GM18498 (cell line): Measurements from ENCODE around the gene LRRC2.
"Not testable (repeated sequence)": the region's sequence is repeated elsewhere in the genome, so short reads cannot be mapped to it uniquely, and the experiment has no call there.

Experiments used
- ATAC-seq: cut with Tn5 transposase; IDR thresholded peaks from one replicate; pipeline ENCODE4 v1.9.1; 2021; ENCODE audit warnings: mild to moderate bottlenecking, moderate library complexity; ENCODE audit not compliant: unreplicated experiment

The LRRC2 gene

DNA sequence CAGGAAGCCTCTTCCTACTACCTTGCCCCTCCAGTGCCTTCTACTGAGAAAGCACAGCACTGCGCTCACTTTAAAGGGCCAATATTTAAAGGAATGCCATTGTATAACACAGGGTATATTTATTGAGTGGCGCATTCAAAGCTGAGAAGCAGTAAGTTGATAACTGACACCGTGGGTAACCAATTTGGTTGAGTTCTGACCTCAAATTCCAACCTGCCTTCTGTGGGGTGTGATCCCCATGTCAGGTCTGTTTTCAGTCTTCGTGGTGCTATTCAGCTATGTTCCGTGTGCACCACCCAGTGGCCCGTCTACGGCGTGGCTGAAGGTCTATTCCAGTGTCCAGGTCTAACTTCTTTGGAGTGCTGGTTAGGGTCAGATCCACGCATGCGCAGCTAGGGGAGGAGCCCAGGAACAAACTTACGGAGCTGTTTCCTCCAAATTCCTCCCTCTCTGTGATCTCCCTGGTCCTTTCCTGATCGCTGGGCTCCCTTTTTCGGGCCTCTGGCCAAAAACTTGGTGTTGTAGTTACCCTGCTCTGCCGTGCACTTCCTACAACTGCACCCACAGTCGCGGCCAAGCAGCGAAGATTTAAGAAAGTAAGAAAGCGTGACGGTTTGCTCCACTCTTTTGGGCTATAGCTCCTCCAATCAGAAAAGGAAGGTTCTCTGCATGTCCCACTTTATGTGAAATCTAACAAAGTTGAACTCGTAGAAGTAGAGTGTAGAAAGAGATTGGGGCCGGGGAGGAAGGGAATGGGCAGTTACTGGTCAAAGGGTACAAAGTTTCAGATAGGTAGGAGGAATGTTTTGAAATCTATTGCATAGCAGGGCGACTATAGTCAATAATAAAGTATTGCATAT is 7.7 kb downstream of the LRRC2 start:
- ATAC-seq = peak; percentile 93

DNA sequence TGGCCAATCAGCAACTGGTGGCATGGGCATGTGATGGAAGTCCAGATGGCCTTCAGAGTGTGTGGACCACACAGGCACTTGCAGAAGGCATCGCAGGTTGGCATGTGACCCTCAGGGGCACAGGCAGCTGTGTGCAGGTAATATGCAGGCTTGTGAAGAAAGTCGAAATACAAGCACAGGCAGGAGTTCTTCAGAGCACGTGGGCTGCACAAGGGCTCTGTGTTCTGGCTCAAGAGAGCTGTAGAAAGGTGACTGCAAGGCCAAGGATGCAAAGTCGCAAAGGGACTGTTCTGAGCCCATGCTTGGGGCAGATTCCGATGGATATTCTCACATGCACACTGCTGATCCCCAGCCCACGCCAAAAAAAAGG is 8.3 kb downstream of the LRRC2 start:
- no peak for ATAC-seq

DNA sequence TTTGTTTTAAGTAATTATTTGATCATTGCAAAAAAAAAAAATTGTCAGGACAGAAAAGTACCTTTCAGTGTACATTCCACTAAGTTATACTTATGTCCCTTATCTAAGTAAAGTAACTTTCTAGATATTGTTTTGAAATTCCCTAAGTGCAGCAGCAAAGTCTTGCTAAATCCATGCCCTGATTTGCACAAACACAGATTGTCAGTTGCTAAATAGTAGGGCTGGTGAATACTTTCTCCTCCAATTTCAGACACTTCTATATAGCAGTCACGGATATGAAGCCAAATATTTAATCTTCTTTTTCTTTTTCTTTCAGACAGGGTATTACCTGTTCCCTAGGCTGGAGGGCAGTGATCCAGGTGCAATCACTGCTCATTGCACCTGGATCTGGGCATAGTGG is 12.9 kb downstream of the LRRC2 start:
- ATAC-seq = no peak

DNA sequence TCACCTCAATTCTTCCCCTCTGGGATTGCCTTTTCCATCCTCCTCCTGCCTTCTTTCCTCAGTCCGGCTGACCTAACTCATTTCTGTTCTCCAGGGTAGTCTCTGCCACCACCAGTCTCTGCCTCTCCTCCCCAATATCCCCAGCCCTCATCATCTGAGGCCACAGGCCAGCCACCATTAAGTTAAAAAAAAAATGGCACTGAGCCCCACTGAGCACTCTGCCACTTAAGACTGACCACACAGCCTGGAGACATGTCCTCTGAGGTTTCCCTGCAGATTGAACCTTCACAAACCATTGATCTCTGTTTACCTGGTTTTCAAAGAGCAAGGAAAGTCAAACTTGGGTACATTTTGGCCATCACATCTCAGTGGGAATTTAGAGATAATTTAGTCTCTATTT is 13.6 kb downstream of the LRRC2 start:
- no peak for ATAC-seq

DNA sequence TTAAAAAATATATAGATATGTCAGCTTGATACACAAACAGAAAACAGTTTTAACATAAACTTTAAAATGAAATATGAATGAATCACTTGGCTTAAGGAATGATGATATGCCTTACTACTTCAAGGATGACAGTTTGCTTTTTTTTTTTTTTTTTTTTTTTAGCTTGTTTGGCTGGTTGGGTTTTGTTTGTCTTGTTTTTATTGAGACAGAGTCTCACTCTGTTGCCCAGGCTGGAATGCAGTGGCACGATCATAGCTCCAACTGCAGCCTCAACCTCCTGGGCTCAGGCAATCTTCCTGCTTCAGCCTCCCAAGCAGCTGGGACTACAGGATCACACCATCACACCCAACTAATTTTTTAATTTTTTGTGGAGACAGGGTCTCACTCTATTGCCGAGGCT is 14.5 kb downstream of the LRRC2 start:
- no peak for ATAC-seq

DNA sequence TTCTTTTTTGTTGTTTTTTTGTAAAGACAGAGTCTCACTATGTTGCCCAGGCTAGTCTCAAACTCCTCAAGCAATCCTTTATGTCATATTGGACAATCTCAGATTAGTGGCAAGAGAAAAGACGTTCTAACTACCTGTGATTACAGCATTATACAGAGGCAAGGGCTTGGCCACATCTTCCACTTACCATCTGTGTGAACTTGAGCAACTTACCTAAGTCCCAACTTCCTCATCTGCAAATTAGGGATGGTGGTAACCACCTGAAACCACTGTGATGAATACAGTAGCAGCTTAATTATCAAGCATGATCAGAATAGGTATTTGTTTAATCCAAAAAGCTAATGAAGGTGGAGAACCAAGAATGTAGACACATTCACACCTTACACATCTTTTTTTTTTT is 16.1 kb downstream of the LRRC2 start:
- ATAC-seq = no peak

DNA sequence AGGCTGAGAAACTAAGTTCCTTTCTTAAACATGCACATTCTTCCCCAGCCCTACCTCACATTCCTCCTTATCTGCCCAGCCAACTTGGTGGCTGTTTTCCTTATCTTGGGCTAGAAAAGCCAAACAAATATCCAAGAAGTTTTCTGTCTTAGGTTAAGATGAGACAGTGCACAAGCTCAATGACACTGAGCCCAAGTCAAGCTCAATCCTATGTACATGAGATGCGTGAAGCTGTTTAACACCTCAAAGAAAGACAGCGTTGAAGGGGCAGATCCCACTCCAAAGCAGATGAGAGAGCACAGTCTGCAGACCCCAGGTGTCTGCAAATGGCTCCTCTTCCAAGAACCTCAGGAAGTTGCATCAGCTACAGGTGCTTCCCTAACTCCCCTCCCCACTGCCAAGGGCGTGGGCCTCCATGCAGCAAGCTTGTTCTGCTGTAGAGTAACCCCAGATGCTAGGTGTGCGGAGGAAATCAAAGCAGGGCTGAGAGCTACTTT is 16.6 kb downstream of the LRRC2 start:
- no peak for ATAC-seq

DNA sequence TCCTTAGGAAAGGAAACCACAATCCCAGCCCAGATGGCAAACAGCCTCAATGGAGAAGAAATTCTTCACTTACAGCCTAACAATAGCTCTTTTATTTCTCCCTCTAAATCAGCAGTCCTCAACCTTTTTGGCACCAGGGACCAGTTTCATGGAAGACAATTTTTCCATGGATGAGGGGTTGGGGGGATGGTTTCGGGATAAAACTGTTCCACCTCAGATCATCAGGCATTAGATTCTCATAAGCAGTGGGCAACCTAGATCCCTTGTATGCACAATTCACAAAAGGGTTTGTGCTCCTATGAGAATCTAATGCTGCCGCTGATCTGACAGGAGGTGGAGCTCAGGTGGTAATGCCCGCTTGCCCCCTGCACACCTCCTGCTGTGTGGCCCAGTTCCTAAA is 17.5 kb downstream of the LRRC2 start:
- not testable (repeated sequence) for ATAC-seq

DNA sequence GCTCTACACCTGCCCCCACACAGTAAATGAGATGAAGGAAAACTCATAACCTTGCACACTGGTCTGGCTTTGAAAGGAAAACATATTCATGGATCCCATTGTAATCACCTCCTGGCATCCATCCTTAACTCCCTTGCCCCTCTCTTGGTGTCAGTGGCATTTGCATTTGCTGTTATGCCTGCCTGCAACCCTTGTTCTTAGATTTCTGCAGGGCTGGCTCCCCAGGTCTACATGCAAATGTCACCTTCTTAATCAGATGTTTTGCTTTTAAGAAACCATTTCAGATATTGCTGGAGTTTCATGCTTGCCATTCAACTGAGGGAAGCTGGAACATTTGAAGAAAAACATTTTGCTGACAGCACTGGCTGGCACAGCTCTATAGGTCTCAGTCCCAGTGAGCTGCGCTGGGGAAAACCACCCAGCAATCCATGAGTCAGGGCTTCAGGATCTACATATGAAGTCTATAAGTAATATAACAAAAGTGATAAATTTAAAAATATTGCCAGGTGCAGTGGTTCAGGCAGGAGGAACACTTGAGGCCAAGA is 19.1 kb downstream of the LRRC2 start:
- no peak for ATAC-seq

DNA sequence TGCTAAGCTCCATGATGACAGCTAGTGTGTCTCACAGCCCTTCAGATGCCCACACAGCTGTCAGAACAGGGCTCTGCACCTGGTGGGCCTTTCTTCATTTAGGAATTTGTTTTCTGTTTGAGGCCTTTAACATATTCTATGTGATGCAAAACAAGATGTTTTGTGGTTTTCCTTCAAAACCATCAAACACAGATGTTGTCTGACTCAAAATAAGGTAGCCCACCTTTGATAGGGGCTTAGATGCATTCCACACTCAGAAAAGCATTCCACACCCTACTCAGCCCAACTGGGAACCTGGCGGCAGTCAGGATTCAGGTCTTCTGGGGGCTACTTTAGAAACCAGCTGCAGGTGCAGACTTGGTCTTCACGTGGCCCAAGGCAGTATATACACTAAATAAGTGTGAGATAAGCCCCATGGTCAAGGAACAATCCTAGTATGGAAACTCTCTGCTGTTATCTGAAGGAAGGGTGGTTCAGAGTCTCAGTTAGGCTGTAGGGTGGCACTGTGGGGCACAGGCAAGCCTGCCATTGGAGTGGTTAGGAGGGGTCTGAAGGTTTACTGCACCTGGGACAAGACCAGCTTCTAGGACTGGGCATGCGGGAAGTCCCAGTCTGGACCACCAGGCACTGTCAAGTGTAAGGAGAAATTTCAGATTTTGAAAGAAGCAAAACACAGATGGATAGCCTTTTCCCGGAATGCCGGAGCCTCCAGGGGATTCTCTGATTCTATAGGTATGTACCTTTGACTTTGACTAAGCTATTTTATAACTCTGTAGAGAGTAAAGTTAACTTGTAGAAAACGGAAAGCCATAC is 20.1 kb downstream of the LRRC2 start:
- no peak for ATAC-seq

DNA sequence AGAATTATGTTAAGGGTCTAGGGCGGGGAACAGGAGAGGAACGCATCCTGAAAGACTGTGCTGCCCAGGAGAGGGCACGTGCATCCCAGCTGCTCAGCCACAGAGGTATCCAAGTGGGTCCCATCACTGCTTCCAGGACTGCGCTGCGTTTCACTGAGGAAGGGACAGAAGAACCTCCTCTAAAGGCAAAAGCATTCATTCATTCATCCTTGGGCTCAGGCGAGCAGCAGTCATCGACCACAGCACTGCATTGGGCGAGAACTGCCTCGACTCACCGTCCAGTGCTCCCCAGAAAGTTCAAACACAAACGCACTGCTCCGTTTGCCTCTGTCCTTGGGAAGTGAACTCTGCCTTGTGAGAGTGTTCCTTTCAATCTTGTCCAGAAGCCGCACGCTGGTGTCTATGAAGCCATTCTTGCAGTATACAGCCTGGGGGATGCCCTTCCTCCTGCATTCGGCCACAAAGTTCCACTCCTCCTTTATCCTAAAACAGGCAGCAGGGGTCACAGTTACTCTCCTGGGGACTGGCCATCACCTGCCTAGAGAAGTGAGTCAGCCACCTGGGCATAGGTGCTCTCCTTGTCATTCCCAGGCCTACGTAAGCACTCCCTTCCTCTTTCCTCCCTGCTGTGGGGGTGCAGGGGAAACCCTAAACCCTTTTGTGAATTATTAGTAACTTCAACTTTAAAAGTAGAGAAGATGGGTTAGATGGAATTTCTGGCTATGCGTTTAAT is 21.2 kb downstream of the LRRC2 start:
- ATAC-seq = no peak

DNA sequence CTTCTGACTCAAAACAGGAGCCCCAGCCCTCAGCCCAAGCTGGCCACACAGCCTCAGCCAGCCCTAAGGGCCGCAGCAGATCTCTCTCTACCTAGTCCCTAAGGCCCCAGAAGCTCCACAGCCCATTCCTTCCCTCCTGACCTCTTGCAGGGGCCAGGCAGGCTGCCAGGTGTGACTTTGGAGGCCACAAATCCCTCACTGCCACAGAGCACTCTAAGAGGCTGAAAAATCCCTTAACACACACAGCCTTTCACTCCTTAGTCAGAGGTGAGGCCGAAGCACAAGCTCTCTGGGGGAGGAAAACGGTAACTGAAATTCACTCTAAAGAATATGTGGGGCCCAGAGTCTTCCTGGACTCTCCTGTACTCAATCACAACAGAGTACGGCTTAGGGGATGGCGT is 23.3 kb downstream of the LRRC2 start:
- no peak for ATAC-seq

DNA sequence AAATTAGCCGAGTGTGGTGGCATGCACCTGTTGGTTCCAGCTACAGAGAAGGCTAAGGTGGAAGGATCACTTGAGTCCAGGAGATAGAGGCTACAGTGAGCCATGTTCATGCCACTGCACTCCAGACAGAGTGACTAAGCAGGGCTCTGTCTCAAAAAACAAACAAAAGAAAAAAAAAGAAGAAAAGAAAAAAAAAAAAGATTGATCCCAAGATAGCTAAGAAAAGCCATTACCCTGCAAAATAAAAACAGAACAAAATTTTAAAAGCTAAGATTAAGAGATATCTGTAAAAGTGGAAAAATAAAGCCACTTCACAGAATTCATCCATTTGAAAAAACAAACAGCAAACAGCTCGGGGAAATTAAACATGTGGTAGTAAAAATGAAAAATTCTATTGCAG is 23.8 kb downstream of the LRRC2 start:
- ATAC-seq = no peak

DNA sequence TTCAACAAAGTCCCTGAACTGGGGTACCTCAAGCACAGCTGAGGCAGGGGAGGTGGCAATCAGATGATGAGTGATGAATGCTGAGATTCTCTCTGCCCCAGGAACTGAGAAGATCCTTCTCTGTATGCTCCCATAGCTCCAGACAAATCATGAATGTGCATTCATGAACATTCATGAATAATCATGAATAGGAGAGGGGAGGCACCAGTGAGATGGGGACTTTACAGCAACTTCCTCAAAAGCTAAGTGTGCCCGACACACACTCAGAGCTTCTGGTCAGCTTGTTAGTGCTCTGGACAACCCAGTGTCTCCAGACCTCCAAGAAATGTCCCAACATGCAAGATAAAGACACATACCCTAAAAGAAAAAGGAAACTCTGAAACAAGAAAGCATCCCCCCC is 24.3 kb downstream of the LRRC2 start:
- no peak for ATAC-seq

DNA sequence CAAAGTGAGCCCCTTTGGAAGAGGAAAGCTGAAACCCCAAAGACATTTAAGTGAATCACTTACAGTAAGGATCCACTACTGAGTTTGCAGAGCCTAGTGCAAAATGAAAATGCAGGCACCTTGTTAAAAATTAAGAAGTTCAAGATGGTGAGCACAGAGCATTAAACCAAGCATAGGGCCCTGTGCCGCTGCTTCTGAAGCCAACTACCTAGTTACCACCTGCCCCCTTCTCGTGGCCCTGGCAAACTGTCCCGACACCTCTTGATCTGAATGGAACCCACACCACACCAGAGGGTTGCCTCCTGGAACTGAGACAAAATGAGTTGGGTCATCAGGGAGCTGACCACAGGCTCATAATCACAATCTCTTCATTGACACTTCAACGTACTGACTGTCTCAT is 25.6 kb downstream of the LRRC2 start:
- no peak for ATAC-seq

DNA sequence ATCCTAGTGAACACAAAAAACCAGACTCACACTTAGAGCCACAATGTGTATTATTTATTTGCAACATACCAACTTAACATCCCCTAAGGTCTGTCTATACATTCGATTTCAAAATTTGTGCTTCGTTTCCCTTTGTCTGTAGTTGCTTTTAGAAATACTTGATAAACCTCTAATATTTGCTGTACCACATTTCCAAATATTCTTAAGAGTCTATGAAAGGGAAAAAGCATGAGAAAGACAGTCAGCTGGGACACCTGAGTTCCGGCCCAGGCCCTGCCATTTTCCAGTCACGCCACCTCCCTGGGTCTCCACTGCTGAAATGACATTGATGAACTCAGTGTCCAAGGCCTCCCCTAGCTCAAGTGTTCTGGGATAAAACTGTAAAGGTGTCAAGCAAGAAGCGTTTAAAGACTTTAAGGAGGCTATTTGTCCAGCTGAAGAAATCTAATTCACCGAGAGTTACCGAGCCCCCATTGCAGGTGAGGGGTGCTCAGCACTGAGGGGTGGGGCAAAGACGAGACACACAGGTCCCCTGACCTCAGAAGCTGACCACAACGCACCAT is 26.6 kb downstream of the LRRC2 start:
- no peak for ATAC-seq

DNA sequence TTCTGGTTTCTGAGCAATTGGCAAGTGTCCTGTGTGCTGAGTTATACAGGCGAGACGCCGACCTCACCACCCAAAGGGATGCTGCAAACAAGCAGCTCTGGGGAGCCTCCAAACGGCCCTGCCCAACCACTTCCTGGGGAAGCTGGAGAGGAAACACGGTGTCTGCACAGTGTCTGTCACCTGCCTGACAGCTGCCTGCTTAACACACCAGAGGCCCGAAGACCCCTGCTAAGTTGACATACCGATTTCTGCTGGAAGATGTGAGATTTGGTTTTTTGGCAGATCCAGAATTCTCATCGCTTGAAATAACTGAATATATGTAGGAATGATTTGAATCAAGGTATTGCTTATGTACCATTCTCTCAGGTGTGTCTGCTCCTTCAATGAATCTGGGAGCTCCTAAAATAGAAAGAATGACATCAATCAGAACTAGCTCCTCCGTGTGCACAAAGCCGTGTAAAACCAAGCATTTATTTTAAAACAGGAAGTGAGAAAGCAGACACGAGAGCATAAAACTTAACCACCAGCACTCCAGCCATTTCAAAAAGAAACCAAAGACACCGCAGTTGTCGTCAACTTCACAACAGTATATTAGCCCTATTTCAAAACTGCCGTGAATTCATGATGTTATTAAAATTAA is 27.2 kb downstream of the LRRC2 start:
- peak; percentile 87 for ATAC-seq

DNA sequence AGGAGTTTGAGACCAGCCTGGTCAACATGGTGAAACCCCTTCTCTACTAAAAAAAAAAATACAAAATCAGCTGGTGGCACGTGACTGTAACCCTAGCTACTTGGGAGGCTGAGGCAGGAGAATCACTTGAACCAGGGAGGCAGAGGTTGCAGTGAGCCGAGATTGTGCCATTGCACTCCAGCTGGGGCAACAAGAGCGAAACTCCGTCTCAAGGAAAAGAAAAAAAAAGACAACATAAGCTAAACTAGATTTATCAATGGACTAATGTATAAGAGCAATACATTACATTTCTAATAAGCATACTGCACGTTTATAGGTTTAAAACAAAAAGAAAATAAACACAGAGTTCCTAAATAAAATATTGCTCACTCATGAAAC is 27.7 kb downstream of the LRRC2 start:
- ATAC-seq = not testable (repeated sequence)

DNA sequence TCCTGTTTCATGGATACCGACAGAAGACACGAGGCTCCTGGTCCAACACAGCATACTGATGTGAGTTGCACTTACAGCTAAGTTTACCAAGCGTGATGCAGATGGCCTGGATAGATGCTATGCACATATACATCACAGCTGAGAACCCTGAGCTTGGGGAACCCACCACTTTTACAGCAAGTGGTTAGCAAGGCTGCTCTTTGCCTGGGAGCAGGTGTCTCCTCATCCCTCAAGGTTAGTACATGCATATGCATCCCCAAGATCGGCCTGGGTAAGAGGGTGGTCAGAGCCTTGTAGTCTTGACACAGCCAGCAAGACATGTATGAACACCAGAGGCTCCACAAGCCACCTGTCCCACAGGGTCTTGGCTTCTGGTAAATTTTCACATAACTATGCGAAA is 28.3 kb downstream of the LRRC2 start:
- no peak for ATAC-seq

DNA sequence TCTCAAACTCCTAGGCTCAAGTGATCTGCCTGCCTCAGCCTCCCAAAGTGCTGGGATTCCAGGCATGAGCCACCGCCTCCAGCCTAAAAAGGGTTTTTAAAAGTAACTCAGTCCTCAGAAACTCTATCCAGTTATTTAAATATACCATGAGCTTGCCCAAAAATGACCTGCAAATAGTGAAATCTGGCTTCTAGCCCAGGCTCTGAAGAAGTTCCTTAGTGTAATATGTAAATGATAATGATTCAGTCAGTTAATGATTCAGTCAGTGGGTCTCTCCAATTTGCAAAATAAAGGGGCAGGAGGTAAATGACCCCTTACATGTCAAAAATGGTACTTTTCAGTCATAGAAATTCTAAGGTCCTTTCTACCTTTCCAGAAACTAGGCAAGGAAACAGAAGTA is 28.8 kb downstream of the LRRC2 start:
- ATAC-seq = no peak
